Nephron (organoid): ENCODE data around the gene DNAJB9.

Experiments used
- H3K27ac Mint-ChIP-seq, 3 experiments: 2 replicates each; pipeline ENCODE4 v1.8.0; 2020; ENCODE audit warnings: mixed read lengths in 3 of 3, mild to moderate bottlenecking in 2 of 3, moderate library complexity in 1 of 3
- H3K27me3 Mint-ChIP-seq: 2 replicates; pipeline ENCODE4 v1.8.0; 2021; ENCODE audit warnings: low read depth, mild to moderate bottlenecking, moderate library complexity, mixed read lengths
- H3K36me3 Mint-ChIP-seq: 2 replicates; pipeline ENCODE4 v1.8.0; 2020; ENCODE audit warnings: low read depth, mixed read lengths
- H3K4me1 Mint-ChIP-seq: 2 replicates; pipeline ENCODE4 v1.8.0; 2020; ENCODE audit warnings: mixed read lengths
- H3K4me3 Mint-ChIP-seq, 3 experiments: 2 replicates each; pipeline ENCODE4 v1.8.0; 2020; ENCODE audit warnings: mild to moderate bottlenecking in 3 of 3, mixed read lengths in 3 of 3, moderate library complexity in 2 of 3
- H3K9me3 Mint-ChIP-seq: 2 replicates; pipeline ENCODE4 v1.8.0; 2020; ENCODE audit warnings: mixed read lengths
- TF ChIP-seq, protein P1 (sequence below), 3 experiments: fragments of 200-600 bp; sonication (generic); IDR thresholded peaks; one replicate each; pipeline ENCODE4 v1.5.0; 2021; ENCODE audit warnings: antibody characterized with exemption in 3 of 3; ENCODE audit not compliant: unreplicated experiment in 3 of 3

DNAJB9 gene

GRCh38 chr7:108589199-108589598, 19.5 kb downstream of the DNAJB9 start:
- Mint-ChIP-seq H3K27ac (peak overlapping the region; percentile 7 to 86 (median 15)), H3K36me3 (no peaks in the 10 kb centered on the region), H3K27me3 (no peaks in the 10 kb centered on the region), H3K4me3 (no peak overlapping the region), H3K4me1 (peaks cover 21% of the 10 kb centered on the region), H3K9me3 (no peaks in the 10 kb centered on the region)
- TF ChIP-seq, protein P1, sequence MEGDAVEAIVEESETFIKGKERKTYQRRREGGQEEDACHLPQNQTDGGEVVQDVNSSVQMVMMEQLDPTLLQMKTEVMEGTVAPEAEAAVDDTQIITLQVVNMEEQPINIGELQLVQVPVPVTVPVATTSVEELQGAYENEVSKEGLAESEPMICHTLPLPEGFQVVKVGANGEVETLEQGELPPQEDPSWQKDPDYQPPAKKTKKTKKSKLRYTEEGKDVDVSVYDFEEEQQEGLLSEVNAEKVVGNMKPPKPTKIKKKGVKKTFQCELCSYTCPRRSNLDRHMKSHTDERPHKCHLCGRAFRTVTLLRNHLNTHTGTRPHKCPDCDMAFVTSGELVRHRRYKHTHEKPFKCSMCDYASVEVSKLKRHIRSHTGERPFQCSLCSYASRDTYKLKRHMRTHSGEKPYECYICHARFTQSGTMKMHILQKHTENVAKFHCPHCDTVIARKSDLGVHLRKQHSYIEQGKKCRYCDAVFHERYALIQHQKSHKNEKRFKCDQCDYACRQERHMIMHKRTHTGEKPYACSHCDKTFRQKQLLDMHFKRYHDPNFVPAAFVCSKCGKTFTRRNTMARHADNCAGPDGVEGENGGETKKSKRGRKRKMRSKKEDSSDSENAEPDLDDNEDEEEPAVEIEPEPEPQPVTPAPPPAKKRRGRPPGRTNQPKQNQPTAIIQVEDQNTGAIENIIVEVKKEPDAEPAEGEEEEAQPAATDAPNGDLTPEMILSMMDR (IDR thresholded peaks at IDR 0.05; ENCODE audit: unreplicated experiment in 3 of 3): no peak

DNA sequence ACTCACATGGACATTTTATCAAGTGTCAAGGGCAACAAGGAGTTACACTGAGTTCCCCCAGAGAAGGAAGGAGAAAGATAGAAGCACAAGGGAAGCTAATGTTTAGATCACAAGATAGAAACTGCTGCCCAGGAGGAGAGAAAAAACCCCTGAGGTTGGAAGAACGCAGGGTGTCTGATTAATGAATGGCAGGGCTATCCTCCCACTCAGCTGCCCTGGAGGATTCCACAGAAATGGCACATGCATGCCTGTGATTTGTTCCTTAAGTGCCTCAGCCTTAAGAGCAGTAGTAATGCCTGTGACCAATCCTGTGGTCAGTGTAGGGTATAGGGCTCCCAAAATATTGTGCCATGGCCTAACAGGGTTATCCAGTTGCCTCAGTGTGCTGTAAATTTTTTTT, 20.2 kb downstream of the DNAJB9 start:
- H3K4me1 Mint-ChIP-seq: peaks cover 21% of the 10 kb centered on the region
- H3K36me3 Mint-ChIP-seq: no peaks in the 10 kb centered on the region
- H3K27ac Mint-ChIP-seq: peak overlapping the region; percentile 7 to 86 (median 62)
- H3K9me3 Mint-ChIP-seq: no peaks in the 10 kb centered on the region
- H3K4me3 Mint-ChIP-seq: no peak overlapping the region
- H3K27me3 Mint-ChIP-seq: no peaks in the 10 kb centered on the region
- TF ChIP-seq, protein P1 (IDR thresholded peaks at IDR 0.05; ENCODE audit: unreplicated experiment in 3 of 3): no peak

DNA sequence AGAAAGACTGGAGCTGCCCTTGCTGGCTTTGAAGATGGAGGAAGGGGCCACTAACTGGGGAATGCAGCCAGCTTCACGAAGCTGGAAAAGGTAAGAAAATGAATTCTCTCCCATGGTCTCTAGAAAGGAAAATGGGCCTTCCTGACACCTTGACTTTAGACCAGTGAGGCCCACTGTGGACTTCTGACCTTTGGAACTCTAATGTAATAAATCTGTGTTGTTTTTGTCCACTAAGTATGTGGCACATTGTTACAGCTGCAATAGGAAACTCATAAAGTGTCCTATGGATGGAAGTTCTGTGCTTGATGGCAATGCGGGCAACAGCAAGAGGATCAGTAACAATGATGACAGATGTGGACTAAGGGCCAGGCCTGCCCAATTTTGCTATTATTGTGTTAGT, 20.9 kb downstream of the DNAJB9 start:
- TF ChIP-seq, protein P1 (IDR thresholded peaks at IDR 0.05; ENCODE audit: unreplicated experiment in 3 of 3): no peak
- Mint-ChIP-seq H3K9me3 (no peaks in the 10 kb centered on the region), H3K4me3 (no peak overlapping the region), H3K4me1 (peaks cover 21% of the 10 kb centered on the region), H3K27ac (peak overlapping the region; percentile 7 to 86 (median 73)), H3K27me3 (no peaks in the 10 kb centered on the region), H3K36me3 (no peaks in the 10 kb centered on the region)

- H3K9me3 Mint-ChIP-seq: no peaks in the 10 kb centered on the region
- TF ChIP-seq, protein P1 (IDR thresholded peaks at IDR 0.05; ENCODE audit: unreplicated experiment in 3 of 3): peak; percentile 49 to 52 (median 51)
- H3K4me3 Mint-ChIP-seq: no peak overlapping the region
- no peaks in the 10 kb centered on the region for H3K36me3 Mint-ChIP-seq
- peak overlapping the region in 1 of 3 experiments; percentile 0 for H3K27ac Mint-ChIP-seq
- peaks cover 21% of the 10 kb centered on the region for H3K4me1 Mint-ChIP-seq
- H3K27me3 Mint-ChIP-seq: no peaks in the 10 kb centered on the region
Measured at GRCh38 chr7:108592646-108593201, 23.1 kb downstream of the DNAJB9 start.

- H3K36me3 Mint-ChIP-seq: no peaks in the 10 kb centered on the region
- H3K4me3 Mint-ChIP-seq: no peak overlapping the region
- peaks cover 33% of the 10 kb centered on the region for H3K4me1 Mint-ChIP-seq
- TF ChIP-seq, protein P1 (IDR thresholded peaks at IDR 0.05; ENCODE audit: unreplicated experiment in 3 of 3): no peak
- H3K27ac Mint-ChIP-seq: peak overlapping the region in 1 of 3 experiments; percentile 74
- H3K27me3 Mint-ChIP-seq: no peaks in the 10 kb centered on the region
- H3K9me3 Mint-ChIP-seq: no peaks in the 10 kb centered on the region
Measured at GRCh38 chr7:108596560-108596959, 26.9 kb downstream of the DNAJB9 start.

- H3K4me3 Mint-ChIP-seq: no peak overlapping the region
Measured at GRCh38 chr7:108598153-108598552, 28.5 kb downstream of the DNAJB9 start.

More at GRCh38 chr7:108598153-108598552, 28.5 kb downstream of the DNAJB9 start:
- TF ChIP-seq, protein P1 (IDR thresholded peaks at IDR 0.05; ENCODE audit: unreplicated experiment in 3 of 3): no peak
- no peaks in the 10 kb centered on the region for H3K36me3 Mint-ChIP-seq
- peak overlapping the region in 2 of 3 experiments; percentile 15 to 74 for H3K27ac Mint-ChIP-seq
- H3K27me3 Mint-ChIP-seq: no peaks in the 10 kb centered on the region
- H3K4me1 Mint-ChIP-seq: peaks cover 24% of the 10 kb centered on the region
- H3K9me3 Mint-ChIP-seq: no peaks in the 10 kb centered on the region
